ENCODE data around the gene SLC38A10. TPM values are rescaled to one million over a fixed set of nuclear protein-coding genes. Genes with fewer than 3 reads are reported as not detected.

Gene SLC38A10
- total RNA-seq, 1 donor from 2014 or later: 36.0 TPM

- DNase-seq (ENCODE audit: low spot score): no peak
- intact Hi-C loops (cut with DNase I): loop anchor here (5.0 kb wide), 2 partner anchors 288 to 353 kb away; no protein-coding TSS in a partner anchor
Measured at GRCh38 chr17:81249223-81250040, 45.7 kb downstream of the SLC38A10 start.

- DNase-seq (ENCODE audit: low spot score): no peak
- intact Hi-C loops (cut with DNase I): no loop called here
Measured at GRCh38 chr17:81248649-81249048, 46.5 kb downstream of the SLC38A10 start.

DNA sequence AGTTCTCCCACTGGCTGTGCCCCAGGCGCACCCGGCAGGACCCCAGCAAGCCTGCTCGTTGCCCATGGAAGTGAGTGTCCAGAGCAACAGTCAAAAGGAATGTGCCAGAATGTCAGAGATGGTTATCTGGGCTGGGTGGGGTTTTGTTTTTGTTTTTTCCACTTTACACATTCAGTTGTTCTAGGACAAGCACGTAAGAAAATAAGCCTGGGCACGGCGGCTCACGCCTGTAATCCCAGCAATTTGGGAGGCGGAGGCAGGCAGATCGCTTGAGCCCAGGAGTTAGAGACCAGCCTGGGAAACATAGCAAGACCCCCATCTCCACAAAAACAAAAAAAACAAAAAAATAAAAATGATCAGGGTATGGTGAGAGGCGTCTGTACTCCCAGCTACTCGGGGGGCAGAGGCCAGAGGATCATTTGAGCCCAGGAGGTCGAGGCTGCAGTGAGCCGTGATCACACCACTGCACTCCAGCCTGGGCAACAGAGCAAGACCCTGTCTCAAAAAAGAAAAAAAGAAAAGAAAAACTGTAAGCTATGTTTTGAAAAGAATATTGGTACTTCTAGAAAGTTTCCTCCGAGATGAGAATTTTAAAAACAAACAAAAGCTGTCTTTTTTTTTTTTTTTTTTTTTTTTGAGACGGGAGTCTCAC is 47.6 kb downstream of the SLC38A10 start:
- DNase-seq (ENCODE audit: low spot score): no peak

GRCh38 chr17:81246679-81247338 is 48.3 kb downstream of the SLC38A10 start:
- no peak for DNase-seq (ENCODE audit: low spot score)
- intact Hi-C loops (cut with DNase I): no loop called here

More for the DNA sequence above, 47.6 kb downstream of the SLC38A10 start:
- intact Hi-C loops (cut with DNase I): no loop called here

DNA sequence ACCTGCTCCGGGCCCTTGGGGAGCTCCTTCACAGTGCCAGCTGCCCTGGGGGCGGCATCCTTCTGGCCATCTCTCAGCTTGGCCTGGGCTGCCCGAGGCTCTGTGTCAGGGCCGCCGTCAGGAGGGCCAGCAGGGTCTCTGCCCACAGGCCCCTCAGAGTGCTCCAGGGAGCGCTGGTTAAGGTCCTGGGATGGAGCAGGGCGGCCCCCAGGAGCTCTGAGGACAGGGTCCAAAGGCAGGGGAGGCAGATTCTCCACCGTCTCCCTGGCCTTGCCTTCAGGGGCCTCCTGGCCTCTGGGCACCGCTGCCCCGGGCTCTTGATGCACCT is 48.8 kb downstream of the SLC38A10 start:
- intact Hi-C loops (cut with DNase I): no loop called here
- no peak for DNase-seq (ENCODE audit: low spot score)

DNA sequence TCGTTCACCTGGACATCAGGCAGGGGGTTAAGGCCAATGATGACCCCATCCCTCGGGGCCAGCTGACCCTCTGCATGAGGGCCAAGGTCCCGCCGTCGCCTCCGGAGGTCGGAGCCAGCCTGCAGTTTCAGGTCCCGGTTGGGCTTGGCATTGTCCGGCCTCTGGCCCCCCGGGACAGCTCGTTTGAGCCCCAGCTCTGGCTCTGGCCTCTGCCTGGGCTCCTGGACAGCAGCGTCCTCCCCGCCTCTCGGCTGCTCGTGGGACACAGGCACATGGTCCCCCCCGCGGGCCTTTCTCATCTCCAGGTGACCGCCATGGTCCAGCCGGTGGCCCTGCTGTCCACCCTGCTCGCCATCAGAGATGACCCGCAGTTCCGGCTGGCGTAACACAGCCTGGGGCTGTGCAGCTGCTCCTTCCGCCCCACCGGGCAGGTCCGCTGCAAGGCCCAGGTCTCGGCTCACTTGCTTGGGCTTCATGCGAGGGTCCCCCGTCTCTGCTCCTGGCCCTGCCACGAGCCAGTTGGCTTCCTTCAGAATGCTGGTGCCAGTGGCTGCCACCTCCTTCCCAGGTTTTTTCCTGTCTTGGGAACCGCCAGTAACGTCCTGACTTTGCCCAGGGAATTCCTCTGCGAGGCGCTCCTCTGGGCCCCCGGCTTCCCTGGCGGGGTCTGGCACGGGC is 49.3 kb downstream of the SLC38A10 start:
- no peak for DNase-seq (ENCODE audit: low spot score)
- intact Hi-C loops (cut with DNase I): no loop called here

DNA sequence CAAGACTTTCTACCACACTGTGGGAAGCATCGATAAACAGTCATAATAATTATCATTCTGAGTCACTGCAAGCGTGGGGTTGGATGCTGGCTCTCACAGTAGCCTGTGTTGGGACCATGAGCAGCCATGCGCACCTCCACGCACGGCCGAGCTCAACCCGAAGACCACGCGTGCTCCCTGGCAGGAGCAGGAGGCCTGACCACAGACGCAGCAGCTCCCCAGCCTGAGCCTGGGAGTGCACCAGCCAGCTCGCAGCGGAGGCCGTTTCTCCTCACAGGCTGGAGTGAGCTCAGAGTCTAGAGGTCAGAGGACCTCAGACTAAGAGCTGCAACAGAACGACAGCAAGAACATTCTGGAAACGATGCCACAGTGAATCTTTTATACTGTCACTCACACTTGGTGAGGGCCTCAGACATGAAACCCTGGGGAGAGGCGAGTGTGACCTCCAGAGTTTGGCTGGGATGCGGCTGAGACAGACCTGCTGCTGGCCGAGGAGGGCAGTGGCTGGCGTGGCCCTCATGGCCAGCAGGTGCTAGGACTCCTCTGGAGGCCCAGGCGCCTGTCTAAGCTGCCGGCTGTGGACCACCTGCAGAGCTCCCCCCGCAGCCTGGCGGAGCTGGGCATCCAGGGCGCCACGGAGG is 50.0 kb downstream of the SLC38A10 start:
- DNase-seq (ENCODE audit: low spot score): no peak
- intact Hi-C loops (cut with DNase I): no loop called here

GRCh38 chr17:81244358-81245023 is 50.6 kb downstream of the SLC38A10 start:
- intact Hi-C loops (cut with DNase I): no loop called here
- DNase-seq (ENCODE audit: low spot score): no peak

GRCh38 chr17:81243333-81243664 is 51.8 kb downstream of the SLC38A10 start:
- no peak for DNase-seq (ENCODE audit: low spot score)
- intact Hi-C loops (cut with DNase I): no loop called here

DNA sequence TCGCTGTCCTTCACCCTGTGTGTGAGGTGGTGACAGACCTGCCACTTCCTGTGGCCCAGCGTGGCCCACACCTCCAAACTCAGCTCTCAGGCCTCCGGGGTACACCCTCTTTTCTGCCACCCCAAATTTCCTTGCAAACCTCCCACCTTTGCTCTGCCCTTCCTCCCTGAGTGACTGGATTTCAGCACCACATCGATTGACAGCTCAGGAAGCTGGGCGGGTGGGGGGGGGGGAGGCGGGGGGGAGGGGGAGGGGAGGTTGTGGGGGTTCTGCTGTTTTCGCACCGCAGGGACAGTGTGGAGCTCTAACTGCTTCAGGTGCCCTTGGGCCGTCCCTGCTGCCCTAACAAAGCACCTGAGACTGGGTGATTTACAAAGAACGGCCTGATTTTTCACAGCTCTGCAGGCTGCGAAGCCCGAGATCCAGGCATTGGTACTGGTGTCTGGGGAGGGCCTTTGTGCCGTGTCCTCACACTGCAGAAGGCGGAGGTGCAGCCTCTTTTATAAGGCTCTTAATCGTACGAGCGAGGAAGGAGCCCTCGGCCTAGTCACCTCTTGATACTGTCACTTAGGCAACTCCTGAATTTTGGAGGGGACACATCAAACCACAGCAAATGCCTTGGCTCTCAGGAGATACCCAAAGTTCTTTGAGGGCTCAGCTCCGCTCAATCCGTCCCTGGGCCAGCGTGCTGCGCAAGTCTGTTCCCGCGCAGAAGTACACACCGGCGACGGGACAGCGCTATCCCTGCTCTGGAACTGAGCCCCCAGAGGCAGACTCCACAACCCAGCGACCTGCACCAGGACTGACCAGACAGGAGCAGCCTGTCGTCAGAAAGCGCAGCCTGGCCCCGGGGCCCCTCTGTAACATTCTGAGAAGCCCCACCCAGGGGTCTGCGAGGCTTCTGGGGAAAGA is 52.4 kb downstream of the SLC38A10 start:
- intact Hi-C loops (cut with DNase I): no loop called here
- no peak for DNase-seq (ENCODE audit: low spot score)

GRCh38 chr17:81241648-81242420 is 53.3 kb downstream of the SLC38A10 start:
- intact Hi-C loops (cut with DNase I): no loop called here
- DNase-seq (ENCODE audit: low spot score): no peak

GRCh38 chr17:81241203-81241602 is 53.9 kb downstream of the SLC38A10 start:
- no peak for DNase-seq (ENCODE audit: low spot score)
- intact Hi-C loops (cut with DNase I): no loop called here

DNA sequence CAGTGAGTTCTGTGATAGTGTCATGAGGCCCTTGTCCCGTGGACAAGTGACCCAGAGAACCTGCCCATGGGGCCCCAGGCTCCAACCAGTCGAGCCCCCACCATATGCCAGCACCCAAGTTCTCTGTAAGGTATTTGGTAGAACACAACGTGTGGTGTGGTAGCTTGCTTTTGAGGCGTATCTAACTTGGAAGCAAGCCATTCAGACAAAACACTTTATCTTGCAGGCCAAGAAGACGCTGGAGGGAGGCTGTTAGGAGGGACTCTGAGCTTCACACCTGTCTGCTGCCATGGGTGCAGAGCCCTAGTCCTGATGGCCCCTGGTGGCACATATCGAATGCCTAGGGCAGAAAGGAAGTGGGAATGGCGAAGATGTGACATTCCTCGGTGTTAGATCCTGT is 54.3 kb downstream of the SLC38A10 start:
- no peak for DNase-seq (ENCODE audit: low spot score)
- intact Hi-C loops (cut with DNase I): no loop called here

DNA sequence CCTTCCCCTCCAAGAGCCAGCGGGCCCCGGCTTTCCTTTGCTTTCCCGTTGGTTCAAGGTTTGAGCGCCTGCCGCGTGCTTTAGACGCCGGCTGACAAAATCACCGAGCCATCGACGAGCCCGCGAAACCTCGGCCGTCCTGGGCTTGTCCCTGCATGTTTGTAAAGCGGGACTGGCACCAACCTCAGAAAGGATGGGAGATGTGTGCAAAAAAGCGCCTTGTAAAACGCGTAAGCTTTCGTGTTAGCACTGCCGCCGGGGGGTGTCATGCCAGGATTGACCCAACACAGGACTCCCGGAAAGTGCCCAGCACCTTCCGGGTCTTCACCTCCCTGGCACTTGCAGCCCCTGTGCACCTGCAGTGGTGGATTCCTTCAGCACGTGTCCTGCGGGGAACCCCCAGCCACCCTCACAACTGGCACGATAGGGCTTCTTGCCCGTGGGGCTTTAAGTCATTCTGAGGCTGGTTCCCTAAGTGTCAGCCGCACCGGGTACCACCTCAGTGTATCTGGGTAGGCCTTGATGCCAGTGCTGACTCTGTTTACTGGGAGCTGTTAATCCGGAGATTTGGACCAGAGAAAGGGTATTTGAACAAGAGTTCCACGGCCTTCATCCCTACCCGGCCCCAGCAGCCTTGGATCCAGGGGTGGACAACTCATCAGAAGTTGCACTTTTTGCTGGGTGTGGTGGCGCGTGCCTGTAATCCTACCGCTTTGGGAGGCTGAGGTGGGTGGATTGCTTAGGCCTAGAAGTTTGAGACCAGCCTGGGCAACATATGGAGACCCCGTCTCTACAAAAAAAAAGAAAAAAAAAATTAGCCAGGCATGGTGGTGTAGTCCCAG is 55.2 kb downstream of the SLC38A10 start:
- intact Hi-C loops (cut with DNase I): loop anchor here (2.0 kb wide), 1 partner anchor 97 kb away; no protein-coding TSS in a partner anchor
- DNase-seq (ENCODE audit: low spot score): no peak

DNA sequence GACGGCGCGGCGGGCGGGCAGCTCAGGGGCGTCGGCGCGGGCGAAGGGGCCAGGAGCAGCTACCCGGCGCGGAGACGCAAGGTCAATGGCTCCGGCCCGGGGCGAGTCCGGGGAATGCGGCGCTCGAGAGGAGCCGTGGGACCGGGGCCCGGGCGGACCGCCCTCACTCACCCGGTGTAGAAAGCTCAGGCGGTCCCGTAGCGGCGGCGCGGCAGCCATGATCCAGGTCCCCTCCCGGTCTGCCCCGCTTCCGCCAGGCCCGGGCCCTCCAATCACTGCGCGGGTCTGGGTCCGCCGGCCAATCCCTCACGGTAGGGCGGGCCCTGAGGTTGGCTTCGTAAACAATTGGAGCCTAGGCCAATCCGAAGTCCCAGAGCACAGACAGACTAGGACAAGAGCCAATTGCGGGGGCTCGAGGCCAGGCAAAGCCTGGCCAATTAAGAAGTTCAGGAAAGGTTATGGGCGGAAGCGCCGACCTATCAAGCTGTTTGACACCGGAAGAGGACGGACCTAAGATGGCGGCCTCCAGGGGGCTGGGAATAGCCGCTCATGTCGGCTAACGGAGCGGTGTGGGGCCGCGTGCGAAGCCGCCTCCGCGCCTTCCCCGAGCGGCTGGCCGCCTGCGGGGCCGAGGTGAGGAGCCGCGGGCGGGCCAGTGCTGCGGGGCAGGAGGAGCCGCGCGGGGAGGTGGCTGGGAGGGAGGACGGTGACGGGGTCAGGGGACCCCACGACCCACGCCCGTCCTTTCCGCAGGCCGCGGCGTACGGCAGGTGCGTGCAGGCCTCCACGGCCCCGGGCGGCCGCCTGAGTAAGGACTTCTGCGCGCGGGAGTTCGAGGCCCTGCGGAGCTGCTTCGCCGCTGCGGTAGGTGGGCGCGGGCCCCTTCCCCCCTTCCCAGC is 56.0 kb downstream of the SLC38A10 start, which contains the start of the genes NDUFAF8 and TEPSIN:
Gene NDUFAF8 (plus strand): TSS at position 504 of the 899 bp plus-strand sequence. CDS start 46 bp downstream, at position 550.
Gene TEPSIN (minus strand): TSS at position 241 of the 899 bp plus-strand sequence. CDS start 22 bp downstream, at position 219.
- intact Hi-C loops (cut with DNase I): loop anchor here (2.0 kb wide), 1 partner anchor 96 kb away; no protein-coding TSS in a partner anchor
- peak; percentile 98 for DNase-seq (ENCODE audit: low spot score)
